GM12878 (cell line): ENCODE measurements around the gene HLA-G. TPM values are rescaled to one million over a fixed set of nuclear protein-coding genes. Genes with fewer than 3 reads are reported as not detected.

Experiments
- ATAC-seq: fragments of 200-7000 bp; cut with Tn5 transposase; 3 replicates; pipeline ENCODE4 v1.9.1; 2020; ENCODE audit warnings: mild to moderate bottlenecking, moderate library complexity
- BruUV-seq: library from RNA; stranded (reverse); fragments of 400-500 nt; replicated peaks from 2 replicates; lab custom pipeline; 2021; lab: Mats Ljungman, UMichigan
- CTCF ChIA-PET: fragments of 300-600 bp; sonication (Branson Sonifier 250); formaldehyde crosslinking; extraction: SDS; loops from one replicate; lab custom pipeline; 2021; ENCODE audit warnings: inconsistent platforms; lab: Yijun Ruan, JAX
- POLR2A ChIA-PET: fragments of 350-600 bp; formaldehyde crosslinking; extraction: SDS; loops from one replicate; lab custom pipeline; 2021; ENCODE audit warnings: inconsistent platforms; lab: Charles Lee
- RAD21 ChIA-PET: fragments of 300-600 bp; sonication (Branson Sonifier 250); formaldehyde crosslinking; loops from one replicate; lab custom pipeline; 2023; ENCODE audit warnings: antibody characterized with exemption; ENCODE audit not compliant: unreplicated experiment; lab: Charles Lee
- SMC1A ChIA-PET: fragments of 300-600 bp; sonication (Branson Sonifier 250); formaldehyde crosslinking; loops from one replicate; lab custom pipeline; 2023; ENCODE audit not compliant: unreplicated experiment, uncharacterized antibody; lab: Charles Lee
- DNase-seq: peaks from one replicate; pipeline ENCODE4 v3.0.0-alpha.2; 2011; ENCODE audit warnings: low read depth, low spot score
- FAIRE-seq: peaks from 3 replicates; lab custom pipeline; 2011; peaks lifted over from hg19 to GRCh38; lab: Jason Lieb, UNC
- H2AFZ ChIP-seq: 2 replicates; pipeline ENCODE4 v1.6.0; 2011; ENCODE audit warnings: low read depth, low read length, control low read depth; ENCODE audit not compliant: control insufficient read depth
- H3K27ac ChIP-seq: 2 replicates; pipeline ENCODE4 v1.5.1; 2011; ENCODE audit warnings: control low read depth; ENCODE audit not compliant: control insufficient read depth, insufficient read depth
- H3K27me3 ChIP-seq, 2 experiments: replicated peaks in 1 of 2; 2 replicates each; pipeline versions ENCODE4 v1.6.0 to v1.6.1; 2011; ENCODE audit warnings: low read length in 1 of 2; ENCODE audit not compliant: control insufficient read depth in 2 of 2, insufficient read depth in 2 of 2
- H3K36me3 ChIP-seq, 2 experiments: 2 replicates each; pipeline ENCODE4 v1.5.1; 2011; ENCODE audit warnings: low read length in 1 of 2; ENCODE audit not compliant: control insufficient read depth in 2 of 2, insufficient read depth in 2 of 2
- H3K4me1 ChIP-seq: 2 replicates; pipeline ENCODE4 v1.6.1; 2011; ENCODE audit warnings: mild to moderate bottlenecking, low read length, moderate library complexity, mixed read lengths; ENCODE audit not compliant: control insufficient read depth, insufficient read depth
- H3K4me2 ChIP-seq: 2 replicates; pipeline ENCODE4 v1.6.0; 2011; ENCODE audit warnings: control low read depth; ENCODE audit not compliant: control insufficient read depth, insufficient read depth
- H3K4me3 ChIP-seq: fragments of 200-600 bp; sonication (generic); 2 replicates; pipeline ENCODE4 v1.5.1; 2016
- H3K79me2 ChIP-seq: 2 replicates; pipeline ENCODE4 v1.6.0; 2011; ENCODE audit warnings: low read length; ENCODE audit not compliant: control insufficient read depth, insufficient read depth
- H3K9ac ChIP-seq: 2 replicates; pipeline ENCODE4 v1.8.0; 2011; ENCODE audit warnings: low read length, control low read depth, mixed read lengths; ENCODE audit not compliant: control insufficient read depth, insufficient read depth
- H3K9me3 ChIP-seq: replicated peaks from 3 replicates; pipeline ENCODE4 v1.5.1; 2011; ENCODE audit warnings: mild to moderate bottlenecking, low read length; ENCODE audit not compliant: control insufficient read depth, insufficient read depth
- H4K20me1 ChIP-seq: 2 replicates; pipeline ENCODE4 v1.6.0; 2011; ENCODE audit not compliant: control insufficient read depth, insufficient read depth
- CHD2 ChIP-seq: IDR thresholded peaks from 2 replicates; pipeline ENCODE4 v1.6.1; 2011; ENCODE audit warnings: low read depth, low read length, improper control_type of control experiment, borderline replicate concordance
- HDGF ChIP-seq: fragments of 450-650 bp; IDR thresholded peaks from 2 replicates; pipeline ENCODE4 v1.6.1; 2016; ENCODE audit warnings: antibody characterized with exemption
- MTA3 ChIP-seq: IDR thresholded peaks from 2 replicates; pipeline ENCODE4 v1.6.1; 2012; ENCODE audit warnings: low read length, inconsistent platforms, borderline replicate concordance
- NFYB ChIP-seq: IDR thresholded peaks from 2 replicates; pipeline ENCODE4 v1.6.1; 2011; ENCODE audit warnings: low read depth, mild to moderate bottlenecking, low read length, improper control_type of control experiment, moderate library complexity; ENCODE audit not compliant: insufficient read depth
- SPI1 ChIP-seq: IDR thresholded peaks from 2 replicates; pipeline ENCODE4 v1.6.1; 2011; ENCODE audit warnings: low read depth, mild to moderate bottlenecking, low read length, moderate library complexity, borderline replicate concordance; ENCODE audit not compliant: insufficient read depth
- ZSCAN29 ChIP-seq: fragments of 450-650 bp; IDR thresholded peaks from 2 replicates; pipeline ENCODE4 v1.6.1; 2017; ENCODE audit warnings: mild to moderate bottlenecking, moderate library complexity
- WGBS: methylation state at CpG from one replicate; pipeline ENCODE4 v1.1.6; 2016; ENCODE audit warnings: low lambda C conversion rate; ENCODE audit not compliant: insufficient replicate concordance, insufficient coverage; ENCODE audit errors: missing lambda C conversion rate; 5-methylcytosine and 5-hydroxymethylcytosine counted together
- in situ Hi-C: fragments of 300-500 bp; cut with MboI; formaldehyde crosslinking; loops from 9 replicates; pipeline ENCODE4 v1.14.3; 2018; ENCODE audit warnings: mixed read lengths
- intact Hi-C: fragments of 100-400 bp; cut with micrococcal nuclease; formaldehyde crosslinking; loops from one replicate; pipeline ENCODE4 v1.14.2; 2022; ENCODE audit not compliant: unreplicated experiment
- polyA plus RNA-seq, 11 experiments: library from polyadenylated mRNA; depleted of rRNA in 4 of 11; unstranded in 6 of 11; stranded (reverse) in 5 of 11; fragments of >200 nt; fragmentation: Nextera tagmentation in 4 of 11; fragmentation: Illumina TruSeq in 1 of 11; extraction: Ambion mirVana in 4 of 11; extraction: Trizol in 1 of 11; gene quantifications; 1 replicate in 1 of 11; 2 replicates in 10 of 11; pipeline versions ENCODE4 v1.2.1 to v1.2.3, GENCODE V29; 2011 to 2016; ENCODE audit warnings: inconsistent platforms in 2 of 11, missing spikeins in 2 of 11, low read depth in 1 of 11
- total RNA-seq, 4 experiments: library from RNA; depleted of rRNA in 3 of 4; stranded (reverse); fragments of >200 nt in 3 of 4; fragmentation: Illumina TruSeq in 1 of 4; extraction: Trizol in 1 of 4; gene quantifications; 2 replicates each; pipeline versions ENCODE4 v1.2.1 to v1.2.3, GENCODE V29; 2013 to 2021
- TF ChIP-seq, protein P1 (sequence below): fragments of 450-650 bp; IDR thresholded peaks from 2 replicates; pipeline ENCODE4 v1.6.1; 2017; ENCODE audit warnings: low read depth, mild to moderate bottlenecking, moderate library complexity
- TF ChIP-seq, protein P2 (sequence below): fragments of 450-650 bp; IDR thresholded peaks from 2 replicates; pipeline ENCODE4 v1.6.1; 2017; ENCODE audit warnings: borderline replicate concordance

The HLA-G gene
- total and polyA plus RNA-seq, 10 of the 15 experiments (the other 5 are each of a cell fraction or from before 2014, with no cell fraction given), result 0.10 to 2.9 (median 1.3) TPM; not detected in 5

DNA sequence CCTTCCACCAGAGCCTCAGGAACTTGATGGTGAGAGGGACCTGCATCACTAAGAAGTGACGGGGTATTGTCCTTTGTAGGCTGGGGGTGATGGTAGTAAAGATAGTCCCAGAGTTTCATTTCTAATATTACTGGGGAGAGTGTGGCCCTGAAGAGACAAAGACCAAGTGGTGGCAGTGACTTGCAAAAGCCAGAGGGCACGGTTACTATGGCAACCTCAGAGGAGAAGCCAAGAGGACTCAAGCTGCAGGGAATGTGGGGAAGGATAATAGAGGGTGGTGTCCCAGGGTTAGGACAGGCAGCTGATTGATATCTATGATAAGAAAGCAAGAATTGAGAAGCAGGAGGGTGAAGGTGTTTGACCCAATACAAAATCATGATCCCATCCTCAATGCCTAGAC is 42.5 kb downstream of the HLA-G start:
- H3K9ac ChIP-seq, result no peak overlapping the region
- no peaks in the 10 kb centered on the region for H3K4me1 ChIP-seq
- H3K27ac ChIP-seq, result no peak overlapping the region
- FAIRE-seq, result no peak
- ChIA-PET SMC1A (no interaction called here), CTCF (no interaction called here), POLR2A (no interaction called here), RAD21 (no interaction called here)
- H3K9me3 ChIP-seq, result no peaks in the 10 kb centered on the region
- H3K79me2 ChIP-seq, result no peaks in the 10 kb centered on the region
- peaks cover 0 to 2% of the 10 kb centered on the region in 2 experiments; a peak in 3 of 4 replicates for H3K27me3 ChIP-seq
- no peak overlapping the region for H3K4me3 ChIP-seq
- TF ChIP-seq SPI1 (no peak), NFYB (no peak), CHD2 (no peak), MTA3 (no peak), HDGF (no peak), ZSCAN29 (no peak)
- TF ChIP-seq, protein P1, sequence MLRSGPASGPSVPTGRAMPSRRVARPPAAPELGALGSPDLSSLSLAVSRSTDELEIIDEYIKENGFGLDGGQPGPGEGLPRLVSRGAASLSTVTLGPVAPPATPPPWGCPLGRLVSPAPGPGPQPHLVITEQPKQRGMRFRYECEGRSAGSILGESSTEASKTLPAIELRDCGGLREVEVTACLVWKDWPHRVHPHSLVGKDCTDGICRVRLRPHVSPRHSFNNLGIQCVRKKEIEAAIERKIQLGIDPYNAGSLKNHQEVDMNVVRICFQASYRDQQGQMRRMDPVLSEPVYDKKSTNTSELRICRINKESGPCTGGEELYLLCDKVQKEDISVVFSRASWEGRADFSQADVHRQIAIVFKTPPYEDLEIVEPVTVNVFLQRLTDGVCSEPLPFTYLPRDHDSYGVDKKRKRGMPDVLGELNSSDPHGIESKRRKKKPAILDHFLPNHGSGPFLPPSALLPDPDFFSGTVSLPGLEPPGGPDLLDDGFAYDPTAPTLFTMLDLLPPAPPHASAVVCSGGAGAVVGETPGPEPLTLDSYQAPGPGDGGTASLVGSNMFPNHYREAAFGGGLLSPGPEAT, result no peak
- TF ChIP-seq, protein P2, sequence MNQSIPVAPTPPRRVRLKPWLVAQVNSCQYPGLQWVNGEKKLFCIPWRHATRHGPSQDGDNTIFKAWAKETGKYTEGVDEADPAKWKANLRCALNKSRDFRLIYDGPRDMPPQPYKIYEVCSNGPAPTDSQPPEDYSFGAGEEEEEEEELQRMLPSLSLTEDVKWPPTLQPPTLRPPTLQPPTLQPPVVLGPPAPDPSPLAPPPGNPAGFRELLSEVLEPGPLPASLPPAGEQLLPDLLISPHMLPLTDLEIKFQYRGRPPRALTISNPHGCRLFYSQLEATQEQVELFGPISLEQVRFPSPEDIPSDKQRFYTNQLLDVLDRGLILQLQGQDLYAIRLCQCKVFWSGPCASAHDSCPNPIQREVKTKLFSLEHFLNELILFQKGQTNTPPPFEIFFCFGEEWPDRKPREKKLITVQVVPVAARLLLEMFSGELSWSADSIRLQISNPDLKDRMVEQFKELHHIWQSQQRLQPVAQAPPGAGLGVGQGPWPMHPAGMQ, result no peak
- no peaks in the 10 kb centered on the region for H3K36me3 ChIP-seq
- no peak for ATAC-seq
- no peak overlapping the region for H2AFZ ChIP-seq
- H3K4me2 ChIP-seq, result no peak overlapping the region
- no peaks in the 10 kb centered on the region for H4K20me1 ChIP-seq
- in situ Hi-C loops (no loop called here), intact Hi-C loops (no loop called here)
- no peak for DNase-seq
- WGBS, result 0% methylated on average over 2 of the region's 2 CpGs
- no TSS peak for BruUV-seq
